ENCODE results near the gene GIGYF2.
"Not testable (repeated sequence)": the region's sequence is repeated elsewhere in the genome, so short reads cannot be mapped to it uniquely, and the experiment has no call there.

The GIGYF2 gene

DNA sequence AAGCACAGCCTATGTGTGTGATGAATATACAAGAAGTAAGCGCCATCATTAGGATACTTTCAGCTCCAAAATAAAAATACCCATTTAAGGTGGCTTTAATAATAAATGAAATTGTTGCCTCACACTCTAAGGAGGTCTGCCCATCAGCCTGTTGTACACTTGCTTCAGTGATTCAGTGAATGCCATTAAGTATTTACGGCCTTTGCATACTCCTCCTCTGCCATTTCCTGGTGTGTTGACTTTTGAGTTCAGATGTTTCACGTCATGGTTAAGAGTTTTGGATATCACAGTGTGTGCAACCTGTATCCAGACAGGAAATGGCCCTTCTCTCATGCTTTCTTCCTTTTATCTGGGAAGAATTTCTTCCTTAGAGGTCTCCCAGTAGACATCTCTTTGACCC lies 134.4 kb downstream of the GIGYF2 start:
- FAIRE-seq: no peak

DNA sequence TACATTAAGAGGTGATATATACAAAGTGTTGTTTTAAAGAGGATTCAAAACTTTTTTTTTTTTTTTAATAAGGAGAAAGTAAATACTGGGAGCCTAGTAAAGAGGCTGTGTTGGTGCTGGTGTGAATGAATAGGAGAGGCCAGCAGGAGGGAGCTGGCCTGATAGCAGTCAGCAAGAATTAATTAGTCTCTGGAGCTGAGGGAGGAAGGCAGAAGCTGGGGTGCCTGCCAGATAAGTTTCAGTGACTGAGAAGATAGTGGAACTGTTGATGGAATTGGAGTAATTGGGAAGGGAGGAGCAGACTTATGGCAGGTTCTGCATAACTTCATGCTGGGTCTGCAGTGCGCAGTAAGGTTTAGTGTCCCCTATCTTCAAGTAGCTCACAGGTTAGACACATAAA lies 136.7 kb downstream of the GIGYF2 start:
- FAIRE-seq: no peak

DNA sequence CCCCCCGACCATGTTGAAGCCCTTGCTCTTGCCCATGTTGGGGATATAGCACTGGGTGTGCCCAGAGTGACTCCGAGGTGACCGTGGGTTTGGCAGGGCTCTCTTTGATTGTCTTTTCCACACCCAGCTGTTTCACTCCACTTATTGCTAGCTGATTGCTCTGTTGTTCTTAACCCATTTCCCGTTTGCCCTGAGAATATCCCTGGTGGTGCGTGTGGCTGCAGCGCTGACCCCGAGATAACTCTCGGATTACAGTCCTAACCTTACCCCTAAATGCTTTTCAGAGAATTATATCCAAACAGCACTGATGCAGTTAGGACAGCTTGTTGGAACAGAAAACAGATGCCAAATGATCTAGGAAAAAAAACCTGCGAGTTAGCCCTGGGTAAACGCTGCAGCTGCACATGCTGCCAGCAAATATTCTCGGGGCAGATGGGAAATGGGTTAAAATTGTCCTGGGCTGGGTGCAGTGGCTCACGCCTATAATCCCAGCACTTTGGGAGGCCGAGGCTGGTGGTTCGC lies 138.6 kb downstream of the GIGYF2 start:
- no peak for FAIRE-seq

DNA sequence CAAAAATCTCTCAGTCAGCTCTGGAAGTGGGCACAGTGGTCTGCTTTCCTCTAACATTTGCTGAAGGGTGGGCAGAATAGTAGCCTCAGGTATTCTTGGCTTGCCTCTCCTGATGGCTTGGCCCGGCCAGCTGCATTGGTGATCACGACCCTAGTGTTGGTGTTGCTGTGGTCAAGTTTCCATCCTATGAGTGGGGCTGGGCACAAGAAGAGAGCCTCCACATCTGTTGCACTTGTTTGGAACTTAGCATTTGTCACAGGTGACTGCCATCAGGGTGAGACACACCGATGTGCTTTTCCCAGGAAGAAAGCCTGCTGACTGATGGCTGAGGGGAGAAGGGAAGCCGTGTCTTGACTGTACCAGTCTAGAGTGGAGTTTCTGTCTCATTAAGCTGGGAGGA lies 139.8 kb downstream of the GIGYF2 start:
- FAIRE-seq: no peak

DNA sequence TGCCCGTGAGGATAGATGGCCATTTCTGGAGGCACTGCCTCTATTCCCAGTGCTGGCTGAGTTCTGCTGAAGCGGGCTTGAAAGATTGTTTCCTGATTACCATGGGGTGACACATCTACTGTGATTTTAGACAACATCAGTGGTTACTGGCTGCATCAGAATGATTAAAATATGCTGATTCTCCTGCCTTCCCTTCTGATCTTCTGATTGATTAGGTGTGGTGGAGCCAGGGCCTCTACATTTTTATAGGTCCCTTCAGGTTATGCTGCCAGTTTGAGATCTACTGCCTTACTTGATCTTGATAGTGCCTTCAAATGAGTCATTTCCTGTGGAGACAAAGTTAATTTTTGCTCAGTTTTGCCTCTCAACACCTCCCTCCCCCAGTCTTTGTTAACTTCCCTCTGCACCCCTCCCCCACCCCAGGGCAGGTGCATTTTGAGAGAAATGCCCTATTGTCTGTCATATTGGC lies 141.3 kb downstream of the GIGYF2 start:
- no peak for FAIRE-seq

DNA sequence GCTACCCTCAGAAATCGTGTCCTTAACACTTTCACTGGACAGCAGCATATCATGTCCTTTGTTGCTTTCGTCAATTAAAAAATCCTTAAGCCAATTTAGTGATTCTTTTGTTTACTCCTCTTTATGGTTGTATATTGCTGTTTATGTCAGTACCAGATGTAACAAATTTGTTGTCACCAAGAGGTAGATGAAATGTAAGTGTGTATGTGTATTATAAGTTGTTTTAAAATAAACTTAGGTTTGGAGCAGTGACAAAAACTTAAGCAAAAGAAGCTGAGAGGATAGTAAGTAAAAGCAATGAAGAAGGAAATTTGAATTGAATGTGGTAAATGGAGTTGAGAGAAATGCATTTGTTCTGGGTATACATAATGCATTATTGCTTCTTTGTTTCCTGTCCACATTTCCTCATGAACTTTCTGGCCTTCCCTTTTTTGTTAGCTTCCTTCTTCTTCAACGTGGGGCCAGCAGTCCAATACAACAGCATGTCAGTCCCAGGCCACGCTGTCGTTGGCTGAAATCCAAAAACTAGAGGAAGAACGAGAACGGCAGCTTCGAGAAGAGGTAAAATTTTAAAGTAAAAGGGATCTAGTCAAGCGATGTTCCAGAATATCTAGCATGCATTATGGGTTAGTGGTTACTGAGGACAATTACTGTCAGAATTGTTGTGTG lies 142.4 kb downstream of the GIGYF2 start:
- no peak for FAIRE-seq

DNA sequence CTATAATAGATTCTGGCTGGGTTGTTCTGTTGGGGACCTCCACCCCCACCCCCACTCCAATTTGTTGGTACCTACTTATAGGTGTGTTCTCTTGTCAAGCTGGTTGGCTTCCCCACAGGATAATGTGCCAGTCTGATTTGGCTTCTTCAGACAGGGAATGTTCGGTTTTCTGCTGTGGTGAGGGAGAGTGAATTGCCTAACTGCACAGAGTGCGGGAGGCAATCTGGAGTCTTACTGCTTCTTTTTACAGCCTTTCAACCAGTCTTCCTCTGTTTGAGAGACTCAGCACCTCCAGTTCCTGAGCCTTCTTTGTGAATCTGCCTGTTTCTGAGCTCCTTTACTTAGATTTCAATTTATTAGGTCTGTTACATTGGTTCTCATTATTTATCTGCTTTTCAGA lies 145.6 kb downstream of the GIGYF2 start:
- FAIRE-seq: no peak

DNA sequence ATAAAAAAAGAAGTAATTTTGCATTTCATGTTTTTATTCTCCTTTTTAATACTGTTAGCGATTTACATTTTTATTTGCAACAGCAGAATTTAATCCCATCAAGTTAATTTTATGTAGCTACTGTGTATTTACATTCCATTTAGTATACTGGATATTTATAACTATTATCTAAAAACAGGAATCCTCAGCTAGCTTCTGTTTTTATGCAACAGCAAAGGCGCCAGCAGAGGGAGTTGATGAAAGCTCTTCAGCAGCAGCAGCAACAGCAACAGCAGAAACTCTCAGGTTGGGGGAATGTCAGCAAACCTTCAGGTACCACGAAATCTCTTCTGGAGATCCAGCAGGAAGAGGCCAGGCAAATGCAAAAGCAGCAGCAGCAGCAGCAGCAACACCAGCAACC lies 146.7 kb downstream of the GIGYF2 start:
- FAIRE-seq: no peak

DNA sequence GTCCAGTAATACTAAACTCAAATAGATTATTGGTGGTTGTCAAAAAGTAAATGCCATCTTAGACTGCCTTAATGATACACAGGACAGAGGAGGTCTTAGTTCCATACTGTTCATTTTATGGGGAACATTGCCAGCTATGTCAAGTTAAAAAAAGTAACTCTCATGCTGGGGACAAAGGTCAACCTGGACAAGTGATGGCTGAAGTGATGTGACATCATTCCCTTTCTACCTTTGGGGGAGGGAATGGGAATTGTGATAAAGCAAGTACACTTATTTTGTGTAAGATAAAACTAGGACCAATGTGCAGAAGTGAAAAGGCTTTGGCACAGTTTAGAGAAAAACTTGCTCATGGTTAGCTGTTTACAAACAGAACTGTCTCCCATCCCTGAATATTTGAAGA lies 148.9 kb downstream of the GIGYF2 start:
- no peak for FAIRE-seq

DNA sequence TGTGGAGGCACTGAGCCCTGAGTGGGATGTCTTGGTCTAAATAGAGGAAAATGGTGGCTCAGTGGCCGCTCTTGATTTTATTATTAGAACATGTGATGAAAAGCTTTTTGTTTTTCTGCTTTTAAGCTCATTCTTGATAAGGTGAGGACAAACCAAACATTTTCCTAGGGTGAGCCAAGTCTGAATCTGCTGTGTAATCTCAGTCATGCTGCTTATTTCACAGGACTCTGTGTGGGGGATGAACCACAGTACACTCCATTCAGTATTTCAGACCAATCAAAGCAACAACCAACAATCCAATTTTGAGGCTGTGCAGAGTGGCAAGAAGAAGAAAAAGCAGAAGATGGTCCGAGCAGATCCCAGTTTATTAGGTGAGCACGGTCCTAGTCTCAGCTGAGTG lies 152.9 kb downstream of the GIGYF2 start:
- no peak for FAIRE-seq

DNA sequence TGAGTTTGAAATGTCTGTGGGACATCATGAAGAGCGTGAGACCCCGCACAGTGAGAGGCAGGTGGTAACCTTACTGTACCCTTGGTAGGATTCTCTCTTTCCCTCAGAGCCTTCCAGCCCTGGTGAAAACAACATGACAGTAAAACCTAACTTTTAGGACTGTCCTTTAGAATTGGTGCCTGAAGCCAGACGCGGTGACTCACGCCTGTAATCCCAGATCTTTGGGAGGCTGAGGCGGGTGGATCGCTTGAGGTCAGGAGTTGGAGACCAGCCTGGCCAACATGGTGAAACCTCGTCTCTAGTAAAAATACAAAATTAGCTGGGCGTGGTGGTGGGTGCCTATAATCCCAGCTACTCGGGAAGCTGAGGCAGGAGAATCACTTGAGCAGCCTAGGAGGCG lies 154.9 kb downstream of the GIGYF2 start:
- not testable (repeated sequence) for FAIRE-seq

DNA sequence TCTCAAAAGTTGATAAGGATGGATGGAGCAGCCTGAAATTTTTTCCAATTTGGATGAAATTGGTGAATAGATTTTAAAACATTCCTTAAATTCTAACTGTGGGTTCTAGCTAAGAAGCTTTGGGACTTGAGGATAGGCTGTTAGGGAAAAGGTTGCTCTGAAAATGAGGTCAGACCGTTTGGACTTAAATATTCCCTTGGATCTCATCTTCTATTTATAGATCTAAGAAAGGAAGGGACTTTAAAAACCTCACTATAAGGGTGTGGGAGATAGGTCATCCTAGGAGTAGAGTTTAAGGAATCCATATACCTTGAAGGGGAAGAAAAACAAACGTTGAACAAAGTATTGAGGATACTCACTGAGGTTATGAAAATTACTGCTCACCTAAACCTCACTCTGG lies 155.5 kb downstream of the GIGYF2 start:
- FAIRE-seq: no peak

DNA sequence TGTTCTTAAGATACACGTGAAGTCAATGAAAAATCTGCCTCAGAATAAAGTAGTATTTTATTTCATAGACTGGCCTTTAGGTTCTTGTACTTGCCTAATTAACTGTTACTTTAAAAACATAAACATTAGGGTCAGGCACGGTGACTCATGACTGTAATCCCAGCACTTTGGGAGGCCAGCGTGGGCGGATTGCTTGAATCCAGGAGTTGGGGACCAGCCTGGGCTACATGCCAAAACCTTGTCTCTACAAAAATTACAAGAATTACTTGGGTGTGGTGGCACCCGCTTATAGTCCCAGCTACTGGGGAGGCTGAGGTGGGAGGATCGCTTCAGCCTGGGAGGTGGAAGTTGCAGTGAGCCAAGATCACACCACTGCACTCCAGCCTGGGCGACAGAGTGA lies 157.0 kb downstream of the GIGYF2 start:
- no peak for FAIRE-seq

DNA sequence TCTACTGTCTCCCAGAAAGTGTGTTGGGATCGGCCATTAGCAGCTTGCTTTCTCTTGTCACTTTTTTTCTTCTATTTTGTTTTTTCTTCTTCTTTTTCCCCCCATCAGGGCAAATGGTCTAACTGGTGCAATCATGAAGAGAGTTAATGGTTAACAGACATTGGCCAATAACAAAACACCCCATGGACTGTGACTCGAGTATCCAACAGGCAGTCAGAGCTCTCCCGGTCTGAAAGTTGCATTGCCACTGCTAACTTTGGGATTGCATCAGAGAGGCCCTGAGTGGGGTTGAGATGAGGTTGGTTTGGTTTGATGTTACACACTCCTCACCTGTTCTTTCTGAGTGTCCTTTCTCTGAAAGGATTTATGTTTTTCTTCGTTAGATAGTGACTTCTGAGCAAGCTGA lies 160.0 kb downstream of the GIGYF2 start:
- no peak for FAIRE-seq

DNA sequence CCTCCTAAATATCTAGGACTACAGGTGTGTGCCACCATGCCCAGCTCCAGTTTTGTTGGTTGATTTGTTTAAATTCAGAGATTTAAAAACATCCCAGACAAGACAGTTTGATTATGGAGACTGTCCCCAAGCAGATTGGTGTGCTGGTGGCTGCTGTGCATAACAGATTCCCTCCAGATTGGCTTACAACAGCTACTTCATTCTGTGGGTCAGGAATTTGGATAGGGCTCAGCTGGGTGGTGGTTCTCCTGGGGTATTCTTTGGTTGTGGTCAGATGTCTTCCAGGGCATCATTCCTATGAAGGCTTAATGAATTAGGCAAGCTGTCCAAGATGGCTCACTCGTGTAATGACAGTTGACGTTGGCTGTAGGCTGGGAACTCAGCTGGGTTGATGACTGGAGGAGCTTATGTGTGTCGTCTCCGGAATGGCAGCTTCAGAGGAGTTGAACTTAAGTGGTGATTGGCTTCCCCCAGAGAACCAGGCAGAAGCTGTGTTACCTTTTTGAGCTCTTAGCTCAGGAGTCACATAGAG lies 162.3 kb downstream of the GIGYF2 start:
- no peak for FAIRE-seq

DNA sequence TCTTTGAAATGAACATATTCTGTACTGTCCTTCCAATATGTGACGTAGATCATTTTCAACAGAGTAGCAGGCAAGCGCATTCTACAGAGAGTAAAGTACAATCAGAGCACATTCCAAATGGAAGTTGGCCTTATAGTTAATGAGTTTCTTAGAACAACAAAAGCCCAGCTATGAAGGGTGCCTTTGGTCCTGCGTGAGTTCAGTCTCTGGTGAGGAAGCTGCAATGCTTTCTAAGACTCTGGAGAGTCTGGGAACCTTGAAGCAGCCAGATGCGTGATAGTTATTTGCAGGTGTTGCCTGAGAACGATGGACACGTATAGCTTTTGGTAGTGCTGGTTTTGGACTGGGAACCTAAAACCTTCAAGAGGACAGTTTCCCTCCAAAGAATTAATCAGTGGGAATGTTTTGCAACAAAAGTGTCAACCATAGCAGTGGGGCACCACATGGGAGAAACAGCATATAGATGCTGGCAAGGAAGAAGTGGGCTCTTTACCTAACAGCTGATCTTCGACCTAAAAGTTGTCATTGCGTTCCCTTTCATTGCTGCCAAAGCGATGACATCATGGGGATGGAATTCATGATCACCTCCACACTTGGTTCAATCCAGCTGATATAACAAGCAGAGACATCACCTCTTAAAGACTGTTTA lies 163.6 kb downstream of the GIGYF2 start:
- no peak for FAIRE-seq

DNA sequence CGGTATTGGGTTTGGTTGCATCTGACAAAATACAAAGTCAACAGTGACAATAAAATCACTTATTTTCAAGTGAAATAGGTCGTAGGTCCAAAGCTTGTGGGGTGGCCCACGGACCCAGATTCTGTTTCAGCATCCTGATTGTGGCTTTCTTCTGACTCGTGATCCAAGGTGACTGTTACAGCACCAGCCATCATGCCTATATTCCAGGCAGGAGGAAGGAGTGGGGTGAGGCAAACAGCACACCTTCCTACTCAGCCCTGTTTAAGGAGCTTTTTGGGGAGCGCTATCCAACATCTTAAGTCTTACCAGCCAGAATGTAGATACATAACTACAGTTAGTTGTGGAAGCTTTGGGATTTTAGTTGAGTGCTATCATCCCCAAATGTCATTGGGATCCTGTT lies 164.2 kb downstream of the GIGYF2 start:
- no peak for FAIRE-seq

DNA sequence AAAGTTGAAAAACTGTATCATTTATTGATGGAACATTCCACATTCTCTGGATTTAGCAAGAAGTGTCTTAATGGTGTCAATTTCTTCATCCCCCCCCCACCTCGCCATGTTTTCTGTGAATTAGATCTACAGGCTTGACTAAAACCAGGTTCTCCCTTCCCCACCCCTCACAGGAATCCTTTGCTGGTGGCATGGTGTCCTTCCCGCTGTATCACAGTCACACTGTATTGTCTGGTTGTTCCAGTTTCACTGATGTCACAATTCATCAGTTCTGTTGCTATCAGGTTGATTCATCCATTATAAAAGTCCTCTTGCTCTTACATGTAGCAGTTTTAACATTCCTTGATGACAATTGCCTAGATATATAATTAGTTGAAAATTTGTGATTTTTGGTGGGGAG lies 166.9 kb downstream of the GIGYF2 start:
- FAIRE-seq: no peak

DNA sequence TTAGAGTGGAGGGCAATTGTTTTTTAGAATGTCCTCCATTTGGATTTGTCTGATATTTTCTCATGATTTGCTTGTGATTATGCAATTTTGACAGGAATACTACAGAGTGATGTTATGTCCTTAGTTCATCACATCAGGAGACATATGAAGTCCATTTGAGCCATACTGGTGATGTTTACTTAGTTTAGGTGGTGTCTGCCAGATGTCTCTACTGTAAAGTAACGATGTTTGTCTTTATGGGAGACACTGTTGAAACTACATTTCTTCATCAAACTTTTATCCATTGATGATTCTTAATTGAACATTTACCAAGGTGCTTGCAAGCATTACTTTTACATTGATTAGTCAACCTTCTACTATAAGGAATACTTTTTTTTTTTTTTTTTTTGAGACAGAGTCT lies 168.0 kb downstream of the GIGYF2 start:
- FAIRE-seq: no peak

DNA sequence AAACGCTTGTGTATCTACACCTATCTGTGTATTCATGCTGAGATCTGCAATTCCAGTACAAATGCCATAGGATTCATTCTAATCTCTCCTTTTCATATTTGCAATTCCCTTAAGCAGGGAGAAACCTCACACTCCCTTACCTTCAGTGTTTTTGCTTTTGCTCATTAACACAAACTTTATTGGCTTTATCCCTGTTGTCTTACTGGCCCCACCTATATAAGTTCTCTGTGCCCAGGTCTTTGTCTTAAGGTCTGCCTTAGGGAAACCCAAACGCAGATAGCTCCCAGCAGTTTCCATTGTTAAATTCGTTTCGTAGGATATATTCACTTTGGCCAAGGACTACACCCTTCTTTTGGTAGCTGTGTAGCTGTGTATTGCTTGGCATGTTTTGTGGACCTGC lies 169.0 kb downstream of the GIGYF2 start:
- FAIRE-seq: no peak

DNA sequence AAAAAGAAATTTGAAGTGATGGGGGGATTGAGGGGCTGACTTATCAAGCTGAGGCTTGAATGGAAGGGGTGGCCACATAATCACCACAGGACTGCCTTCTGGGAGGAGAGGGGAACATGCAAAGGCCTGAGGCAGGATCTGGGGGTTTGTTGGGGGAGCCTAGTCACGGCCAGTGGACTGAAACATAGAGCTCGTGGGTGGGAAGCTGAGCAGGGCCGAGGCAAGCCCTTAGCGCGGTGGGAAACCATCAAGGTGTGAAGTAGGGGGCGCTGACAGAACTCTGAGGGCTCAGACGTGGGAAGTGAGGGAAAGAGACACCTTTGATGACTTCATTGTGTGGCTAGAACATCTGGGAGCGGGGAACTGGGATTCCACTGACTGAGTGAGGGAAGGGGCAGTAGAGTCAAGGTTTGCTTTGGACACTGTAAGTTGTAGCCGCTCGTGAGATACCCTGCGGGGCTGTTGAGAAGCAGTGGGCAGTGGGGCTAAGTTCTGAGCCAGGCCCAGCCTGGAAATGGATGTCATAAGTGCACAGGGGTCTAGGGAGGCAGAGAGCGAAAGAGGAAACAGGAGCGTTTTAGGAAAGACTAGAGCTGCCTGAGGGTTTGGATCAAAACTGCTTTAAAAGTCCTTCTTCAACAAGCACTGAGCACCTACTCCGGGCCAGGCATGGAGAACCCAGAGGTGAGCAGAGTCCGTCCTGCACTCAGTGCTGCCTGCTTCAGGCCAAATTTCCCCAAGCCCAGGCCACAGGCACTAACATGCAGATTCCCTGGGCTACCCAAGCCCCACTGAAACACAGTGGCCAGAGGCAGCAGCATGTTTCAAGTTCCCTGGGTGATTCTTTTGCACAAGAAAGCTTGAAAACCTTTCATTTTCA lies 172.2 kb downstream of the GIGYF2 start:
- FAIRE-seq: no peak

DNA sequence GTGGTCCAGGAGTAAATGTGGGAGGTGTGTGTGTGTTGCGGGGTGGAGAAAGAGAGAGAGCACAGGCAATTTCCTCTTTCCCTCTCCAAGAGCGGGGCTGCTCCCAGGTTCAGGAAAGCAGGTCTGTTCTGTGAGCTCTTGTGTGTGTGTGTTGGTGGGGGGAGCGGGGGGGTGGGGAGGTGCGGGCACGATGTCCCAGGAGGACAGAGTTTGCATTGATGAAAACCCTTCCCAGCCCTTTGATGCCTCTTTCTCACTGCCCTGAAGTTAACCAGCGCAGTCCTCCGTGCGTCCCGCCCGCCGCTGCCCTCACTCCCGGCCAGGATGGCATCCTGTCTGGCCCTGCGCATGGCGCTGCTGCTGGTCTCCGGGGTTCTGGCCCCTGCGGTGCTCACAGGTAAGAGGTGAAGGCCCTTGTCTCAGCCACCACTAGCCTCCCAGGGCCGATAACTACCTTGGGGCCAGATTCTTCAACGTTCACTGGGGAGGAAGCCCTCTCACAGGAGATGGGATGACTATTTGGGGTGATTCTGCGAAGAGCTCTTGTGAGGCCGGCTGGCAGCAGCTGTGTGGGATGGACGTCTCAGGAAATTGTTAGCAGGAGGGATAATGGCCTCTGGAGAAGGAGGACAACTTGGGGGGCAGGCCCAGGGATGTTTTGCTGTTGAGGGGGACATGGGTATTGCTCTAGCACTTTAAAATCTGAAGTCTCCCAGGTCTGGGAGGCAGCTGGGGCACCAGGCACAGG lies 173.1 kb downstream of the GIGYF2 start, which contains the start of gene SNORC:
SNORC (plus strand) TSS at position 247 of the 748 bp plus-strand sequence; CDS start at position 325, 78 bp downstream.
- no peak for FAIRE-seq
